Endothelial cell of umbilical vein (primary cell): ENCODE measurements around the gene ZPR1. TPM values are rescaled to one million over a fixed set of nuclear protein-coding genes. Genes with fewer than 3 reads are reported as not detected.

Experiments used
- BruUV-seq: library from RNA; stranded (reverse); fragments of 400-500 nt; replicated peaks from 2 replicates; lab custom pipeline; 2021; lab: Mats Ljungman, UMichigan
- CTCF ChIA-PET: fragments of 300-600, 350-600 bp; sonication (Branson Sonifier 250); formaldehyde crosslinking; loops from one replicate; lab custom pipeline; 2021; ENCODE audit warnings: antibody characterized with exemption, inconsistent platforms; lab: Charles Lee
- POLR2A ChIA-PET: fragments of 300-600, 350-600 bp; sonication (Branson Sonifier 250); formaldehyde crosslinking; loops from one replicate; lab custom pipeline; 2021; ENCODE audit warnings: antibody characterized with exemption, inconsistent platforms; lab: Charles Lee
- DNase-seq: peaks from one replicate; pipeline ENCODE4 v3.0.0-alpha.2; 2011; ENCODE audit warnings: low read depth, low spot score
- FAIRE-seq: peaks from 2 replicates; lab custom pipeline; 2011; peaks lifted over from hg19 to GRCh38; lab: Jason Lieb, UNC
- H2AFZ ChIP-seq: 2 replicates; pipeline ENCODE4 v1.6.0; 2012; ENCODE audit warnings: low read depth, low read length, control low read depth, inconsistent platforms
- H3K27ac ChIP-seq: 2 replicates; pipeline ENCODE4 v1.5.1; 2011; ENCODE audit warnings: low read depth, mild to moderate bottlenecking, control low read depth, low read length, moderate library complexity; ENCODE audit not compliant: insufficient read depth
- H3K27me3 ChIP-seq, 2 experiments: 2 replicates each; pipeline versions ENCODE4 v1.6.0 to v1.6.1; 2011; ENCODE audit warnings: low read length in 2 of 2, mixed read lengths in 1 of 2; ENCODE audit not compliant: control insufficient read depth in 2 of 2, insufficient read depth in 2 of 2
- H3K36me3 ChIP-seq, 2 experiments: 2 replicates in 1 of 2; 3 replicates in 1 of 2; pipeline ENCODE4 v1.5.1; 2011; ENCODE audit warnings: low read length in 2 of 2, mild to moderate bottlenecking in 1 of 2, moderate library complexity in 1 of 2; ENCODE audit not compliant: control insufficient read depth in 2 of 2, insufficient read depth in 2 of 2; ENCODE audit errors: extremely low read depth in 1 of 2
- H3K4me1 ChIP-seq: 3 replicates; pipeline ENCODE4 v1.5.1; 2011; ENCODE audit warnings: mild to moderate bottlenecking, low read length; ENCODE audit not compliant: control insufficient read depth, insufficient read depth; ENCODE audit errors: extremely low read depth
- H3K4me2 ChIP-seq: 2 replicates; pipeline ENCODE4 v1.6.1; 2011; ENCODE audit warnings: low read length, control low read depth, mixed read lengths; ENCODE audit not compliant: insufficient read depth
- H3K4me3 ChIP-seq, 3 experiments: fragments of 200-600 bp in 1 of 3; sonication (generic), shearing (Covaris generic) in 1 of 3; replicated peaks in 1 of 3; 2 replicates each; pipeline ENCODE4 v1.5.1; 2011 to 2016; ENCODE audit warnings: control low read depth in 3 of 3, low read length in 3 of 3, mild to moderate bottlenecking in 2 of 3, inconsistent platforms in 1 of 3, low read depth in 1 of 3, moderate library complexity in 1 of 3; ENCODE audit not compliant: insufficient read depth in 1 of 3
- H3K79me2 ChIP-seq: 2 replicates; pipeline ENCODE4 v1.6.0; 2012; ENCODE audit warnings: low read length, inconsistent platforms; ENCODE audit not compliant: control insufficient read depth, insufficient read depth
- H3K9ac ChIP-seq: replicated peaks from 2 replicates; pipeline ENCODE3; 2011; ENCODE audit warnings: low read length, control low read depth; ENCODE audit not compliant: insufficient read depth; ENCODE audit errors: extremely low read depth
- H3K9me1 ChIP-seq: replicated peaks from 3 replicates; pipeline ENCODE4 v1.6.0; 2011; ENCODE audit warnings: mild to moderate bottlenecking, low read length; ENCODE audit not compliant: control insufficient read depth, insufficient read depth; ENCODE audit errors: extremely low read depth
- H3K9me3 ChIP-seq: replicated peaks from 2 replicates; pipeline ENCODE4 v1.5.1; 2012; ENCODE audit warnings: low read length, inconsistent platforms; ENCODE audit not compliant: control insufficient read depth, insufficient read depth
- H4K20me1 ChIP-seq: replicated peaks from 2 replicates; pipeline ENCODE3; 2011; ENCODE audit warnings: mild to moderate bottlenecking, low read length; ENCODE audit not compliant: control insufficient read depth, insufficient read depth; ENCODE audit errors: extremely low read depth
- CTCF ChIP-seq, 2 donors: IDR thresholded peaks; 1 replicate in 1 of 2; 2 replicates in 1 of 2; pipeline ENCODE4 v1.5.1; 2011; ENCODE audit warnings: low read length in 2 of 2, mild to moderate bottlenecking in 2 of 2, moderate library complexity in 2 of 2, control low read depth in 1 of 2, inconsistent platforms in 1 of 2, low read depth in 1 of 2; ENCODE audit not compliant: insufficient read depth in 1 of 2; ENCODE audit errors: extremely low read depth in 1 of 2
- EZH2 ChIP-seq: IDR thresholded peaks from 2 replicates; pipeline ENCODE4 v1.6.1; 2012; ENCODE audit warnings: borderline replicate concordance, low read depth, mild to moderate bottlenecking, moderate library complexity, low read length, inconsistent platforms; ENCODE audit not compliant: severe bottlenecking
- FOS ChIP-seq: IDR thresholded peaks from 2 replicates; pipeline ENCODE4 v1.6.1; 2011; ENCODE audit warnings: mild to moderate bottlenecking, low read length, moderate library complexity, borderline replicate concordance; ENCODE audit not compliant: insufficient read depth
- GATA2 ChIP-seq: IDR thresholded peaks from 2 replicates; pipeline ENCODE4 v1.7.0; 2011; ENCODE audit warnings: low read depth, mild to moderate bottlenecking, moderate library complexity, mixed read lengths, low read length; ENCODE audit not compliant: insufficient read length, insufficient read depth
- JUN ChIP-seq: IDR thresholded peaks from 2 replicates; pipeline ENCODE4 v1.6.1; 2011; ENCODE audit warnings: borderline replicate concordance, low read depth; ENCODE audit not compliant: insufficient read length, insufficient read depth
- MAX ChIP-seq: IDR thresholded peaks from 2 replicates; pipeline ENCODE4 v1.6.1; 2011; ENCODE audit not compliant: insufficient read depth, insufficient read length
- MYC ChIP-seq: IDR thresholded peaks from one replicate; pipeline ENCODE4 v1.6.1; 2011; ENCODE audit warnings: mild to moderate bottlenecking, low read depth, low read length
- POLR2A ChIP-seq: IDR thresholded peaks from 2 replicates; pipeline ENCODE4 v1.6.1; 2012; ENCODE audit warnings: low read depth, mild to moderate bottlenecking, control low read depth, low read length
- POLR2AphosphoS5 ChIP-seq: IDR thresholded peaks from 2 replicates; pipeline ENCODE4 v1.6.1; 2012; ENCODE audit warnings: low read depth, mild to moderate bottlenecking, control low read depth, low read length, moderate library complexity; ENCODE audit not compliant: insufficient read depth
- dilution Hi-C: fragments of 300-500 bp; cut with MboI; formaldehyde crosslinking; loops from one replicate; pipeline ENCODE4 v1.15.0; 2019; ENCODE audit warnings: low sequenced_read_pairs; ENCODE audit not compliant: extremely low pct_ligation_motif_present
- intact Hi-C: fragments of 100-400 bp; cut with micrococcal nuclease; formaldehyde crosslinking; loops from one replicate; pipeline ENCODE4 v1.10.0; 2022
- polyA plus RNA-seq, 4 experiments: library from polyadenylated mRNA; depleted of rRNA in 3 of 4; stranded (reverse) in 3 of 4; unstranded in 1 of 4; fragments of >200 nt; gene quantifications; 2 replicates each; pipeline versions ENCODE4 v1.2.1 to v1.2.3, GENCODE V29; 2011 to 2012; ENCODE audit warnings: missing spikeins in 1 of 4
- total RNA-seq: library from RNA; stranded (reverse); gene quantifications from 2 replicates; pipeline ENCODE4 v1.2.3, GENCODE V29; 2021

The ZPR1 gene
- total and polyA plus RNA-seq, 2 donors (not counting 3 experiments of a cell fraction or from before 2014, with no cell fraction given), result 22.6 to 54.5 TPM

DNA sequence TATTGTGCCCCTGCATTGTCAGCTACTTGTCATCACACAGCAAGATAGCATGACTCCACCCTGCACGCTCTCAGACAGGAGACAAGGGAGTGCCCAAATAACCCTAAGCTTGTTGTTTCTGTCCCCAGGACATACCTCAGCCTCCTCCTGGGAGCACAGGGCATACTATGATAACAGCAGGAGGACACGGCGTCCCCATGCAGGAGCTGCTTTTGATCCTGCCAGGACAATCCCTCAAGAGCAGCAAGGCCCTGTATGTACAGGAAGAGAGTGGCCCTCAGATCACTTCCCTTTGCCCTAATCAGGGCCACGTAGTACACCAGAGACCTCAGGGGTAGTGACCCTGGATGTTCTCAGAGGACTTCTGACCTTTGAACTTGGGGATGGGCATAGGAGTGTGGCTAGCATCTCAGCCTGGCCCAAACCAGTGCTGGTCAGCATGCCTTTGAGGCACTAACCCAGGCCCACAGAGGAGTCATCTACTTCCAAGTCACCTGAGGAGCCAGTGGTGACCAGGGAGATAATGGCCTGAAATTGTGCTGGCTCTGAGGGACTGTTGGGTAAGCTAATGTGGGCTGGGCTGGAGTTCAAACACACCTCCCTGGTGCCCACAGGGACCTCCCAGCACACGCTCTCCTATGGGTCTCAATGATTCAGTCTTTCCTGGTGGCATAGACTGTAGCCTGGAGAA lies 26.1 kb upstream of the ZPR1 start:
- dilution Hi-C loops, result no loop called here
- Histone ChIP-seq H3K4me1 (no peaks in the 10 kb centered on the region), H3K9me3 (no peaks in the 10 kb centered on the region), H3K4me3 (no peak overlapping the region), H3K4me2 (no peak overlapping the region), H3K9ac (no peak overlapping the region), H3K27ac (no peak overlapping the region), H3K79me2 (no peaks in the 10 kb centered on the region), H3K36me3 (no peaks in the 10 kb centered on the region), H2AFZ (no peak overlapping the region), H4K20me1 (no peaks in the 10 kb centered on the region), H3K9me1 (no peaks in the 10 kb centered on the region), H3K27me3 (peaks cover 4 to 6% of the 10 kb centered on the region in 2 experiments)
- ChIA-PET CTCF (interaction anchor here (1.2 kb wide), 1 partner anchor 20 kb away, joined by 3 read pairs; no protein-coding TSS in a partner anchor), POLR2A (no interaction called here)
- FAIRE-seq (no peak), DNase-seq (no peak)
- no TSS peak for BruUV-seq
- TF ChIP-seq CTCF (IDR thresholded peaks at IDR 0.05; ENCODE audit: extremely low read depth in 1 of 2, insufficient read depth in 1 of 2, low read depth in 1 of 2, low read length in 2 of 2) (no peak), EZH2 (no peak), JUN (no peak), MYC (no peak), MAX (no peak), FOS (no peak), GATA2 (no peak), POLR2A (no peak), POLR2AphosphoS5 (no peak)
- intact Hi-C loops, result no loop called here
